ENCODE data around the gene ZNF497.

ZNF497 gene

GRCh38 chr19:58399903-58400302 lies 37.4 kb upstream of the ZNF497 start:
- H3K36me3 ChIP-seq, result peaks cover 3% of the 10 kb centered on the region

GRCh38 chr19:58398545-58398944 lies 36.0 kb upstream of the ZNF497 start:
- Histone ChIP-seq H3K27me3 (peaks cover 51% of the 10 kb centered on the region), H3K27ac (no peak overlapping the region), H3K4me3 (ENCODE audit: low read depth in 1 of 2, low read length in 1 of 2) (no peak overlapping the region), H3K4me1 (ENCODE audit: control insufficient read depth in 1 of 2, insufficient read depth in 1 of 2, low read depth in 1 of 2, low read length in 1 of 2) (peaks cover 5 to 14% of the 10 kb centered on the region in 2 experiments), H3K9me3 (no peaks in the 10 kb centered on the region), H3K36me3 (peaks cover 15% of the 10 kb centered on the region)
- TF ChIP-seq CTCF (IDR thresholded peaks at IDR 0.05), result no peak

More at GRCh38 chr19:58399903-58400302, 37.4 kb upstream of the ZNF497 start:
- Histone ChIP-seq H3K27me3 (peaks cover 50% of the 10 kb centered on the region), H3K9me3 (no peaks in the 10 kb centered on the region), H3K4me1 (ENCODE audit: control insufficient read depth in 1 of 2, insufficient read depth in 1 of 2, low read depth in 1 of 2, low read length in 1 of 2) (peaks cover 5 to 14% of the 10 kb centered on the region in 2 experiments), H3K27ac (no peak overlapping the region), H3K4me3 (ENCODE audit: low read depth in 1 of 2, low read length in 1 of 2) (no peak overlapping the region)
- no peak for TF ChIP-seq CTCF (IDR thresholded peaks at IDR 0.05)

GRCh38 chr19:58398087-58398486 lies 35.5 kb upstream of the ZNF497 start:
- Histone ChIP-seq H3K27ac (no peak overlapping the region), H3K36me3 (peaks cover 19% of the 10 kb centered on the region), H3K9me3 (no peaks in the 10 kb centered on the region), H3K4me3 (ENCODE audit: low read depth in 1 of 2, low read length in 1 of 2) (no peak overlapping the region), H3K4me1 (ENCODE audit: control insufficient read depth in 1 of 2, insufficient read depth in 1 of 2, low read depth in 1 of 2, low read length in 1 of 2) (peaks cover 5 to 14% of the 10 kb centered on the region in 2 experiments), H3K27me3 (peaks cover 51% of the 10 kb centered on the region)
- no peak for TF ChIP-seq CTCF (IDR thresholded peaks at IDR 0.05)

- peaks cover 5 to 14% of the 10 kb centered on the region in 2 experiments for H3K4me1 ChIP-seq (ENCODE audit: control insufficient read depth in 1 of 2, insufficient read depth in 1 of 2, low read depth in 1 of 2, low read length in 1 of 2)
- no peak for TF ChIP-seq CTCF (IDR thresholded peaks at IDR 0.05)
- no peak overlapping the region for H3K27ac ChIP-seq
- no peak overlapping the region for H3K4me3 ChIP-seq (ENCODE audit: low read depth in 1 of 2, low read length in 1 of 2)
- H3K27me3 ChIP-seq, result peaks cover 51% of the 10 kb centered on the region
- H3K36me3 ChIP-seq, result peaks cover 24% of the 10 kb centered on the region
- no peaks in the 10 kb centered on the region for H3K9me3 ChIP-seq
Measured at GRCh38 chr19:58397533-58398037, 35.0 kb upstream of the ZNF497 start.

- Histone ChIP-seq H3K36me3 (peaks cover 24% of the 10 kb centered on the region), H3K27me3 (peaks cover 51% of the 10 kb centered on the region), H3K4me1 (ENCODE audit: control insufficient read depth in 1 of 2, insufficient read depth in 1 of 2, low read depth in 1 of 2, low read length in 1 of 2) (peaks cover 5 to 13% of the 10 kb centered on the region in 2 experiments), H3K9me3 (no peaks in the 10 kb centered on the region), H3K4me3 (ENCODE audit: low read depth in 1 of 2, low read length in 1 of 2) (no peak overlapping the region), H3K27ac (no peak overlapping the region)
- no peak for TF ChIP-seq CTCF (IDR thresholded peaks at IDR 0.05)
Measured at GRCh38 chr19:58396691-58397532, 34.4 kb upstream of the ZNF497 start.

Data from neutrophil (primary cell).